Measurements from ENCODE around the gene MED29.

Gene MED29

GRCh38 chr19:39411081-39411831 is 20.1 kb downstream of the MED29 start:
- no peak for DNase-seq (ENCODE audit: low spot score)

- peak; percentile 79 for DNase-seq (ENCODE audit: low spot score)
Measured at GRCh38 chr19:39411832-39412099, 20.6 kb downstream of the MED29 start.

- DNase-seq (ENCODE audit: low spot score), result peak; percentile 97
Measured at GRCh38 chr19:39412100-39412866, 21.1 kb downstream of the MED29 start, which contains the start of gene PLEKHG2. PLEKHG2 (plus strand) TSS chr19:39412669; CDS start chr19:39414087, 1,418 bp downstream.

GRCh38 chr19:39412867-39413271 is 21.7 kb downstream of the MED29 start:
- no peak for DNase-seq (ENCODE audit: low spot score)

GRCh38 chr19:39413272-39413910 is 22.2 kb downstream of the MED29 start:
- DNase-seq (ENCODE audit: low spot score), result peak; percentile 70

- DNase-seq (ENCODE audit: low spot score), result peak; percentile 55
Measured at GRCh38 chr19:39413911-39414608, 22.9 kb downstream of the MED29 start.

- no peak for DNase-seq (ENCODE audit: low spot score)
Measured at GRCh38 chr19:39415111-39416046, 24.2 kb downstream of the MED29 start.

- DNase-seq (ENCODE audit: low spot score), result no peak
Measured at GRCh38 chr19:39416152-39417120, 25.3 kb downstream of the MED29 start.

GRCh38 chr19:39417463-39418181 is 26.4 kb downstream of the MED29 start:
- DNase-seq (ENCODE audit: low spot score), result no peak

- no peak for DNase-seq (ENCODE audit: low spot score)
Measured at GRCh38 chr19:39419003-39419402, 27.8 kb downstream of the MED29 start.

- DNase-seq (ENCODE audit: low spot score), result no peak
Measured at GRCh38 chr19:39420769-39421168, 29.6 kb downstream of the MED29 start.

GRCh38 chr19:39422020-39422419 is 30.8 kb downstream of the MED29 start:
- DNase-seq (ENCODE audit: low spot score), result no peak

GRCh38 chr19:39423258-39424086 is 32.3 kb downstream of the MED29 start:
- no peak for DNase-seq (ENCODE audit: low spot score)

GRCh38 chr19:39424934-39425333 is 33.8 kb downstream of the MED29 start:
- DNase-seq (ENCODE audit: low spot score), result no peak

- DNase-seq (ENCODE audit: low spot score), result no peak
Measured at GRCh38 chr19:39425744-39426143, 34.6 kb downstream of the MED29 start.

GRCh38 chr19:39426170-39426569 is 35.0 kb downstream of the MED29 start:
- DNase-seq (ENCODE audit: low spot score), result no peak

GRCh38 chr19:39427707-39428106 is 36.5 kb downstream of the MED29 start:
- DNase-seq (ENCODE audit: low spot score), result no peak

- peak; percentile 84 for DNase-seq (ENCODE audit: low spot score)
Measured at GRCh38 chr19:39428283-39429112, 37.3 kb downstream of the MED29 start.

Data from AG08396 (cell line).